ENCODE data around the gene SACS.
A peak's percentile ranks its signal among the peaks of the same experiment; 100 is the strongest.

The SACS gene, protein sequence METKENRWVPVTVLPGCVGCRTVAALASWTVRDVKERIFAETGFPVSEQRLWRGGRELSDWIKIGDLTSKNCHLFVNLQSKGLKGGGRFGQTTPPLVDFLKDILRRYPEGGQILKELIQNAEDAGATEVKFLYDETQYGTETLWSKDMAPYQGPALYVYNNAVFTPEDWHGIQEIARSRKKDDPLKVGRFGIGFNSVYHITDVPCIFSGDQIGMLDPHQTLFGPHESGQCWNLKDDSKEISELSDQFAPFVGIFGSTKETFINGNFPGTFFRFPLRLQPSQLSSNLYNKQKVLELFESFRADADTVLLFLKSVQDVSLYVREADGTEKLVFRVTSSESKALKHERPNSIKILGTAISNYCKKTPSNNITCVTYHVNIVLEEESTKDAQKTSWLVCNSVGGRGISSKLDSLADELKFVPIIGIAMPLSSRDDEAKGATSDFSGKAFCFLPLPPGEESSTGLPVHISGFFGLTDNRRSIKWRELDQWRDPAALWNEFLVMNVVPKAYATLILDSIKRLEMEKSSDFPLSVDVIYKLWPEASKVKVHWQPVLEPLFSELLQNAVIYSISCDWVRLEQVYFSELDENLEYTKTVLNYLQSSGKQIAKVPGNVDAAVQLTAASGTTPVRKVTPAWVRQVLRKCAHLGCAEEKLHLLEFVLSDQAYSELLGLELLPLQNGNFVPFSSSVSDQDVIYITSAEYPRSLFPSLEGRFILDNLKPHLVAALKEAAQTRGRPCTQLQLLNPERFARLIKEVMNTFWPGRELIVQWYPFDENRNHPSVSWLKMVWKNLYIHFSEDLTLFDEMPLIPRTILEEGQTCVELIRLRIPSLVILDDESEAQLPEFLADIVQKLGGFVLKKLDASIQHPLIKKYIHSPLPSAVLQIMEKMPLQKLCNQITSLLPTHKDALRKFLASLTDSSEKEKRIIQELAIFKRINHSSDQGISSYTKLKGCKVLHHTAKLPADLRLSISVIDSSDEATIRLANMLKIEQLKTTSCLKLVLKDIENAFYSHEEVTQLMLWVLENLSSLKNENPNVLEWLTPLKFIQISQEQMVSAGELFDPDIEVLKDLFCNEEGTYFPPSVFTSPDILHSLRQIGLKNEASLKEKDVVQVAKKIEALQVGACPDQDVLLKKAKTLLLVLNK (N-terminal part only)
- total RNA-seq: 197 to 274 (median 237) reads per million in 4 experiments

DNA sequence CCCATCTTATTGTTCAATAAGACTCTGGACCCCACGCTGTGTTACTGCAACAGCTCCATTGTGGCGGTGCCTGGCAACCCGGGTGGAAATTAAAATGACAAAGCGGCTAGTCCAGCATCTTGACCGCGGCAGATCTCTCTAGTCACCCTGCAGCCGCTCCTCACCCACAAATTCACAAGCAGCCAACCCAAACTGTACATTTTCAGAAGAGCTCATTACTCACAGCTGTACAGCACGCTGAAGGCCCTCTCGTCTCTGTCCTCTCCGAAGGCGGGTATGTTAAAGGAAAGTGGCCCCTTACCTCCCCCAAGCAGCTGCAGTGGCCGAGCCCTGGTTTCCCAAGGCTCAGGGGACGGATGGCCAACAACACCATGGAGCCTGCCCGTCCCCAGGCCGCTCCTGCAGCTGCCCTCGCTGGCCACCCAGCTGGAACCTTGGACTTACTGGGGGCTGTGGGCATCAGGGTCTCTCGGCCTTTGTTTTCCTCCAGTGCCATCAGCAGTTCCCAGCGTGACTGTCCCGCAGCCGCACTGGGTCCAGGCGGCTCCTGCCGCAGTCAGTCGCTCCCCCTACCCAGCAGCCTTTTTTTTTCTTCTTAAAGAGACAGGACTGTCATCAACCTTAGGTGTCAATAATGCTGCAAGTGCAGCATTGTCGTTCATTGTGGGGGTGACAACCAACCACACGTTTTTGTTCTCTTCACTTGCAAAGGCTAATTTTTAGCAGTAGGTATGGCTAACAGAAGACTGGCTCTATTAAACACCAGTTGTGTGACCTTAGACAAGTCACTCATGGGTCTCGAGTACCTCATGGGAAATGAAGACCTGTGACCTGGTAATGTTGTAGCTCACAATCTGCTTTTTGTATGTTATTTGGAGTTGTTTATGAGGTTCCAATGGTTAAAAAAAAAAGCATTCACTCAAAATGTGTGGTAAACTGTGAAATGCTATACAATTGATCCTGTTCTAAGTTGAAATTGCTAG lies at the start of gene SACS:
Gene SACS (minus strand): TSS at position 532 of the 983 bp plus-strand sequence. CDS start 22,463 bp downstream, outside the sequence.
- DNase-seq: no peak

DNA sequence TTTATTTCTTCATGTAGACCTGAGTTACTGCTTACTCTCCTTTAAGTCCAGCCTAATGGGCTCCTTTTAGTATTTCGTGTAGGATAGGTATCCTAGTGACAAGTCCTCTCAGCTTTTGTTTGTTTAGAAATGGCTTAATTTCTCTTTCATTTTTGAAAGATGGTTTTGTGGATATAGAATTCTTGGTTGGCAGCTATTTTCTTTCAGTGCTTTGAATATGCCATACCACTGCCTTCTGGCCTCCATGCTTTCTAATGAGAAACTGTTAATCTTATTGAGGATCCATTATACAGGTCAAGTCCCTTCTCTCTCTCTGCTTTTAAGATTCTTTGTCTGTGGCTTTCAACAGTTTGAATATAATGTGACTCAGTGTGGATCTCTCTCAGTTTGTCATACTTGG lies 46.8 kb upstream of the SACS start:
- no peak for DNase-seq

DNA sequence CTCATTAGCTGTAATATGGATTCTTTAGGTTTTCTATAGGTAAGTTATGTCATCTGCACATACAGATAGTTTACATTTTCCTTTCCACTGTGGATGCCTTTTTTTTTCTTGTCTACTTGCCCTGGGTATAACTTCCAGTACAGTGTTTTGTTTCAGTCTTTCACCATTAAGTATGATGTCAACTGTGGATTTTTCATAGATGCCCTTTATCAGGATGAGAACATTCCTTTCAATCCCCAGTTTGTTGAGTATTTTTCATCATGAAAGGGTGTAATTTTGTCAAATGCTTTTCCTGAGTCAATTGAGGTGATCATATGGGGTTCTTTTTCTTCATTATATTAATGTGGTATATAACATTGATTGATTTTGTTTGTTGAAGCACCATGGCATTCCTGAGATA lies 43.6 kb upstream of the SACS start:
- no peak for DNase-seq

DNA sequence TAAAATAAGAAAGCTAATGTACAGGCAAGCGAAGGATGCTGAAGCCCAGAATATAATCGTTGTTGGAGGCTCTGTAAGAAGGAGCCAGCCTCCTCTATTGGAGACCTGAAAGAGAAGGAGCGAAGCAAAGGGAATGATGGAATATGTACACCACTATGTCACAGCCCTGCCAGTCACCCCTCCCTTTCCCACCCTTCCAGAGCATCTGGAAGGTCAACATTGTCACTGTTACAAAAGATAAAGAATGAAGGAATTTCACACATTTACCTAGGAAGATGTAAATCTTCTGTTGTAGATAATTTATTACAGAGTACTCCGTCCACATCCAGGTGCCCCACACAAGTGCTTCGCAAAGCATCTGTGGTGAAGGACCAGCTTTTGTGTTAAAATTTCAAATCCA lies 39.7 kb upstream of the SACS start:
- DNase-seq: no peak

DNA sequence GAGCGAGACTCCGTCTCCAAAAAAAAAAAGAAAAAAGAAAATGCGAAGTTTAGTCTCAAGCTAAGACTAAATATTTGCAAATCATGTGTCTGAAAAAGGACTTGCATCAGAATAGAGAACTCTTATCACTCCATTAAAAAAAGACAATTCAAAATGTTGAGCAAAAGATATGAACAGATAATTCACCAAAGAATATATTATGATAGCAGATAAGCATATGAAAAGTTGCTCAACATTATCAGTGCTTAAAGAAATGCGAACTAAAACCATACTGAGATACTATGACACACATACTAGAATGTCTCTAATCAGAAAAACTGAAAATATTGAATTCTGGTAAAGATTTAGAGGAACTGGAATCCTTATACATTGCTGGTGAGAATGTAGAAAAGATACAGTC lies 38.7 kb upstream of the SACS start:
- no peak for DNase-seq

DNA sequence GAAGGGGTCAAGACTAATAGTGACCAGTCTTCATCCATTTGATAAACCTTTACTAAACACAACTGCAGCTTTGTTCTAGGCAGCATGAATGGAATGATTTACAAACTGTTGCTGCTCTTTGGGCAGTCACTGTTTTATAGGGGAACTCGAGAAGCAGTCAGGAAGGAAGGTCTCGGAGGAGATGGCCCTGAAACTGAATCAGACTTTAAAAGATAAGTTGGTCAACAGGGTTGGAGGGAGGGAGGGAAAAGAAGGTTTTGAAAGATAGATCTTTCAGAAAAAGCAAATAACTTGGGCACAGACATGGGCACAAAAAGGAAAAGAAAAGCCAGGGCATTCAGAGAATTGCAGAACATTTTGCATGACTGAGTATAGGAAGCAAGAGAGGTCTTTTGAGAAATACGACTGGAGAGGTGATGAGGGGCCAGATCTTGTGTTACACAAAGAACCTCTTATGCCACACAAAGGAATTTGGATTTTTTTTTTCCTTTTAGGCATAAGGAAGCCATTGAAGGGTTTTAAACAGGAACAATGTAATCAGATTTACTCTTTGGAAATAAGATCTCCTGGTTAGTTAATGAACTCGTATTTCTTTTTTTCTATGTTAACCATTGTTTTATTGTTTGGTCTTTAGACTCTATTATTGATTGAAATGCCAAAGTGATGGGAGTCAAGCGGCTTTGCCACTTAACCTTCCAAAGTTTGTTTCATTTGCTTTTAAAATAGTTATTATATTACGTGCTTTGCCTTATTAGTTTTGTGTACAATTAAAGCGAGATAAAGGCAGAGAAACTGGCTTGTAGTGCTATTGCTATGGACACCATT lies 37.5 kb upstream of the SACS start:
- DNase-seq: no peak

DNA sequence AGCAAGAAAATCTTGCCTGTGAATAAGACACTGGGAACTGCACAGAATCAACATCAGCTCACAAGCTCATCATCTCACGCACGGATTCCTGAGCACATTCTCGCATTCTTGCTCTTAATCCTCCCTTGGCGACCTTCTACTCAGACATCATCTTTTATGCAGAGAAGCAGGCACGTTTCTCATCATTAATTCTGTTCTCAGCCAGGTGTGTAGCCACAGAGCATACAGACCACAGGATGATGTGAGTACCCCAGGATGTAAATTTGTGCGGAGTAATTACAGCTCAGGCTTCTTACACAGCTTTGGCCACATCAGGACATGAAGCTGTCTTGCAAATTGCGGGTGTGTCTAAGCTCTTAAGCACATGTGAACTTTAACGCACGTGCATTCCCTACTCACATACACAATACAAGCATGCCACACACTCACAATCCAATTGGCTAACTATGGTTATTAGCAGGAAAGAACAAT lies 36.5 kb upstream of the SACS start:
- DNase-seq: no peak

DNA sequence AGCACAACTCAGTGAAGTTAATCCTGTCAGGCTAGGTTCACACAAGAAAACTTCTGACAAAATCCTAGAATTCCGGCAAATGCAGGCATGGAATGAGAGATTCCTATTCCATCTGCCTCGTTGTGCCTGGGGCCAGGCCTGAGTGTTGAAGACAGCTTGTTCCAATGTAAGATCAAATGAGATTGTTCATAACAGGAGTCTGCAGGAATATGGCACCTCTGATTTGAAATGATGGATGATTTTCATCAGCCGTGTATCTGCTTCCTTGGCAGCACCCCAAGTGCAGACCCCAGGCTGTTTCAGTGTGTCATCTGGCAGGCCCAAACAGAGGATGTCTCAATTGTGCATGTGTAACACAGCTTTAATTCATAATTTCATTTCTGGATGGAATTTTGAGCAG lies 35.3 kb upstream of the SACS start:
- DNase-seq: no peak

DNA sequence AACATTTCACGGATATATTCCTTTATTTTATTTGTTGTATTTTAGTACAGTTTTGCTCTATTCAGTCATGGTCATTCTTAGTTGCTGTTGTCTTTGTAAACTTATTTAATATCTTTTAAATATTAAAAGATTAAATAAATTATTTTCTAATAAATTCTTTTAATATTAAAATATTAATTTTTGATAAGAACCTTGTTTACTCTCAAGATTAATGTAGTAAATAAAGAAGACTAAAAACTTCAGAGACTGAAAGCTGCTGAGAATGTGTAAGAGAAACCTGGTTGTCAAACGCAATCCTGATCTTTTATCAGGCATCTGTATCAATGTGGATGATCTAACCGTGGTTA lies 34.4 kb upstream of the SACS start:
- DNase-seq: no peak

DNA sequence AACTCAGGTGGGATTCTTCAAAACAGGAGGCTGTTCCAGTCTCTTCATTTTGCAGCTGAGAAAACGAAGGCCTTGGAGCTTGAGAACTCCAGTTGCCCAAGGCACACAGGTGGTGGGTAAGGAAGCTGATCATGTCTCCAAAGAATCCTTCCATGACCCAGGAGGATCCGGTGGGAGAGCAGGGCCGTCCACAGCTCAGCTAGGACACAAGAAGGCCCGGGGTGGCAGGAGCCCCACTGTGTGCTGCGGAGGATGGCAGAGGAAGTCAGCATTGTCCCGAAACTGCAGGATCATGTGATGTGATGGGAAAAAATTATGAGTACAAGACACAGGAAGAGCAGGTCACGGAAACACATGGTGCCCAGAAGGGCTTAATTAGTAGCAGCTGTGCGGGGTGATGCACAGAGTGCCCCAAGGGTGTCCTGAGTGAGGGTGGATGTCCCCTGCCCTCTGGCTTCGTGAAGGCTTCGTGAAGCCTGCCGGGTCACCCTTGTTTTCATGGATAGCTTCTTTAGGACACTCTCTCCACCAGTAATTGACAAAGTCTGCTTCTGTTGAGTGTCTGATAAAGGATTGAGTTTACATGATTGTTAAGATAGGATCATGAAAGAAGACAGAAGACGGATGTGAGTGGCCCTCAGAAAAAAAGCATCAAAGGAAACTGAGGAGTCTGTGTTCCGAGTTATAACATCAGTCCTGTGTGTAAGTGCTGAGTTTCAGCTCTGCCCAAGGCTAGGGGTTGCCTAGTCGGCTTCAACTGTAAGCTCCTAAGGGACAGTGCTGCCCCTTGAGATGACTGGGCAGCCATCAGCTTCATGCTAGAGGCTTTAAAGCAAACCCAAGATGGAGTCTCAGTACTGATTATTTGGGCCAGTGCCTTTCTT lies 33.8 kb upstream of the SACS start:
- no peak for DNase-seq

DNA sequence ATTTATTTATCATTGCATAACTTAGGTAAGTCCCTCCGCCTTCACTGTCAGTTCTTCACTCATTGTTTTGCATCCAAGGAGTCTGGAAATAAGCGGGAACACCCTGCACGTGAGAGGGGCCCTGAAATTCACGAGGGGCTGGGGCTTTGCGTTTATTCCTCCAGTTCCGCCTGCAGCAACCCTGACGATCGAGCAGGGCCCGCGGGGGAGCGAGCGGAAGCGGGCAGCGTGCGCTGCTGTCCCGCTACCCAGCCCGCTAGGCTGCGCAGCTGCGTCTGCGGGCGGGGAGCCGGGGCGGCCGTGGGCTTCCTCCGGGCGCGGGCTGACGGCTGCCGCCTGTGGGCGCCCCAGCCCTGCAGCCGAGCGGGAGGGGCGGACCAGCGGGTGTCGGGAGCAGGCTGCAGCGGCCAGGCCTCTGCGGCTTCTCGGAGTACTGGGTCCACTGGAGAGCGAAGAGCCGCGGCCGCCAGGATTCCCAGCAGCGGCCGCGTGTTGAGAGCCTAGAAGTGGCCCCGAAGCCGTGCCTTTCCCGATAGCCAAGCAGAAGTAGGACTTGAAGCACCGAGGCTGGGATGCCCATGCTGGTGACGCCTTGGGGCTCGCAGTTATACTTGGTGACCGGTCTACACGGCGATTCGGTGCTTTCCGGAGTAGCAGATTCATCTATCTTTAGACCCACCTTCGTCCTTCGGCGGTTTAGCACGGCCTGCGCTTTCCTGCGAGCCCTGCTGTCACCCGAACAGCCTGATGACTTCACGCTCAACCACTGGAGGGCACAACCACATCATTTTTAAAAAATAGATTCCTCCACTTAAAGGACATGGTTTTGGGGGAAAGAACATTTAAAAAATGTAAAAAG lies 32.9 kb upstream of the SACS start:
- DNase-seq: peak; percentile 14

DNA sequence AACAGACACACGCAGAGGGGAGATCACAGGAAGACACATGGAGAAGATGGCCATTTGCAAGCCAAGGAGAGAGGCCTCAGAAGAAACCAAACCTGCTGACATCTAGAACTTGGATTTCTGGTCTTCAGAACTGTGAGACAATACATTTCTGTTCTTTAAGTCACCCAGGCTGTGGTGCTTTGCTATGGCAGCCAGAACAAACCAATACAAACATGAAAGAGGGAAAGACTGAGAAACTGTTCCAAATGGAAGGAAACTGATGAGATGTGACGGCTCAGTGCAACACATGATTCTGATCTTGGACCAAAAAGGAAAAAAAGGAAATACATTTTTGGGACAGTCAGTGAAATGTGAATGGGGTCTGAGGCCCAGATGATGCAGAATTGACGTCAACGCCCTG lies 30.2 kb upstream of the SACS start:
- DNase-seq: no peak

DNA sequence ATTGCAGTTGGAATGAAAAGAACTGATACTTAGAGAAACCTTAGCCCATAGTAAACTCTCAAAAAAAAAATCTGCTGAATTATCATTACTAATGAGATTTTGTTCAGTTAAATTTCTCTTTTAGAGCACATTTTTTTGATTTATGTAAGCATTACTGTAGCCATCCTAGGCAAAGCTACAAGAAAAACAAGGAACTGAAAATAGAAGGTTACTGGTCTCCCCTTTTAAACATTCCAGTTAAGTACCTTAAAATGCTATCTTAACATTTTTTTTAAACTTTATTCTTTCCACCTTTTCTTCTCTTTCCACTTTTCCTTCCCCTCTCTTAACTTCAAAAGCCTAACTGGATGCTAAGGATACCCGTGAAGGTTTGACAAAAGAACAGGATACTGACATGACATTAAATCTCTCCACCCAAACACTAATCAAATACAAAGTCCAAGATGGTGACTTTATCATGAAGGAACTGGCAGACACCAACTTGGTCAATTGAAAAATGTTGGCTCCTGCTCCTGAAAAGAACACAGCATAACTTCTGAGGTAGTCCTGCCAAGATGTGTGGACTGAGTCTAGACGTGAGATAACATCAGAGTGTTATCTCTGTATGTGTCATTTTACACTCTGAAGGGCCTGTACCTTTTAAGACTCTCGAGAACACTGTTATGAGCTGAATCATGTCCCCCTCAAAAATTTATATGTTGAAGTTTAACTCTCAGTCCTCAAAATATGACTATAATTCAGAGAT lies 29.5 kb upstream of the SACS start:
- DNase-seq: no peak

DNA sequence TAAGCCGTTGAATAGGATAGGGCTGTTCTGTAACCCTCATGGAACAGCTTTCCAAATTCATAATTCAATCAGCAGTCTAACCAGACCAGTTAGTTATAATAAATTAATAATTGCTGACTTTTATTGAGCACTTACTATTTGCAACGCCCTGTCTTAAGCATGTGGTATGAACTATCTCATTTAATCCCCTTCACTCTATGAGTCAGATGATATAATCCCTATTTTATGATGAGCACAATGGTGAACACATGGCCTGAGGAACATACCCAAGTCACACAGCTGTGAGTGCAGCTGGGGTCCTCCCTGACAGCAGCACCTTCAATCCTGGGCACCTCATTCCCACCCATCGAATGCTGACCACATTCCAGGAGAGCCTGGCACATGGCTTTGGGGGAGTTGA lies 28.0 kb upstream of the SACS start:
- no peak for DNase-seq

DNA sequence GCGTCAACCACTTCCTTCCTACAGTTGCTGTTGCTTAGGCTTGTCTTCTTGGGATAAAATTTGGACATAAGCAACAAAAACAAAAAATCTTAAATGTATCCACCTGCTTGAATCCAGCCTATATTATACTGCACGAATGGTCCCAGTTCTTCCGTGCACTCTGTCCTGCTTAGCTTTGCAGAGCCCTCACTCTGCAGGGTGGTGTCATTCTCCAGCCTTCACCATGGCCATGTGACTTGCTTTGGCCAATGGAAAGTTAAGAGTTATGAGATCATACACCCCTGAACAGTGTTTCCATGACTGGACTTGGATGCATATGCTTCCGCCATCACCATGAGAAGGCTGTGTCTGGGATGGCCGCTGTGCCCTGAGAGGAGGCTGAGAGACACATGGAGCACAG lies 27.4 kb upstream of the SACS start:
- DNase-seq: no peak

DNA sequence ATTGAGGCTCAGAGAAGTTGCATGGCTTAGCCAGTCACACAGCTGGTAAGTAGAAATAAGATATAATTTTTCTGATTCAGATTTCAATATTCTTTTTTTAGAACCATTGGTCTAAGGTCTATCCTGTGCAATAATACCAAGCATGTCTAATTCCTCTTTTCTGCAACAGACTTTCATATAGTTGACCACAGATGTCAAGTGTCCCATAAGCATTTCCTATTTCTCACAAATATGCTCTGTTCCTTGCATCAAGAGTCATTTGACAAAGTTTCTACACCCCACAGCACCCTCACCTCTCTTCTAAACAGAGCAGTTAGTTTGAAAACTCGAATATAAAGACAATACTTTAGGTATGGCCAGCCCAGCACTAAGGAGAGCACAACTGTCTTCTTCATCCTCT lies 26.8 kb upstream of the SACS start:
- no peak for DNase-seq

DNA sequence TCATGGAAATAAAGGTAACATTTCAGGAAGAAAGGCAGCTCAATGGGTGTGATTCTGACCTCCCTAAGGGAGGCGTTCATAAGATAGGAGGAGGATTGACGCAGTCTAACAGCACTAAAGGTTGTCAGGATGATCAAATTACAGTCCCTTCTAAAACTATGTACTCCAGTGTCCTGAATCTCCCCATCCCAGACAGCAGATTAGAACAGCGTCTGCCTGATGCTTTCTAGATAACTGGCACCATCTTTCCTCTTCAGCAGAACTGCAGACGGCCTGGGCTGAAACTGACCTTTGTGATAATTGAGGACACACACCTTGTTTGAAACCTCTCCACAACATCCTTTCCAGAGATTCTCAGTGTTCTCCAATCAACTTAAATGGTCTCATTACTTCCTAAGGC lies 25.5 kb upstream of the SACS start:
- no peak for DNase-seq

DNA sequence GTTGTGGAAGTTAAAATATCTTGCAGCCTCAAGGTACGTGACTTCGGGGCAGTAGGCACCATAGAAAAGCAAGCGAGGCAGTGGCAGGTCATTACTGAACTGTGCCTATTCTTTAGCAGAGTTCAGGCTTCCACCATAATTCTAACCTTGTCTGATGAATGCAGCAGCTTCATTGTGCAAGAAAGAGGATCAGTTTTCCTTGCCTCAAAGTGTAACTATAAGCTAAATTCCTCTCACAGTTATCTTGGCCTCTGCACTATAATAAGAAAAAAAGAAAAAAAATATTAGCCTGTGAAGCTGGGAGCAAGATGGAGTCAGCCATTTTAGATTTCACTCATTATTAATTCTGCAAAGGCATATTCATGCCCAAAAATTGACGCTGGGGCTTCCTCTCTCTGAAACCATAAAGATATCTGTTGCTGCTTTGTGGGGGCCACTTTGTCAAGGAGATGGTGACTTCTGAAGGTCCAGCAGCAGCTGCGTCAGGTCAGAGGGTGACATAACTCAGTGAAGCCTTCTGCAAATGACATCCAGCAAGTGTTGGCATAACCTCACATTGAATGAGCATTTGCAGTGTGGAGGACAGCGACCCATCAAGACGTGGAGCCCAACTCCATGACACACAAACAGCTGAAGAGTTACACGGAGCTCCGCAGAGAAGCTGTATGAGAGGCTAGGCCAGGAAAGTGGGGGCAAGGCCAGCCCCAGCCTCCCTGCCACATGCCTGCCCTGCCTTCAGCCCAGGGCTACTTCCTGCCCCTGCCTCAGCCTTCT lies 23.1 kb upstream of the SACS start:
- DNase-seq: no peak
